Breast epithelium (tissue), 4 donors: Measurements from ENCODE around the gene MYO5A. TPM values are rescaled to one million over a fixed set of nuclear protein-coding genes. Genes with fewer than 3 reads are reported as not detected.

Experiments used
- DNase-seq, 2 donors: peaks; one replicate each; pipeline ENCODE4 v3.0.0-alpha.2; 2019; ENCODE audit warnings: low spot score in 2 of 2
- H3K27ac ChIP-seq, 2 donors: fragments of 200-600 bp; sonication (generic) in 1 of 2; one replicate each; pipeline ENCODE4 v1.5.1; 2016 to 2019; ENCODE audit warnings: mild to moderate bottlenecking in 1 of 2
- H3K27me3 ChIP-seq, 2 donors: fragments of 200-600 bp; sonication (generic) in 1 of 2; one replicate each; pipeline versions ENCODE4 v1.5.1 to v1.6.0; 2017 to 2019; ENCODE audit warnings: control low read depth in 1 of 2, mild to moderate bottlenecking in 1 of 2
- H3K36me3 ChIP-seq: fragments of 200-600 bp; one replicate; pipeline ENCODE4 v1.5.1; 2019
- H3K4me1 ChIP-seq, 2 donors: fragments of 200-600 bp; sonication (generic); one replicate each; pipeline ENCODE4 v1.5.1; 2016 to 2019; ENCODE audit warnings: control low read depth in 1 of 2
- H3K4me3 ChIP-seq, 3 donors: fragments of 200-600 bp; sonication (generic); 1 replicate in 2 of 3; 2 replicates in 1 of 3; pipeline ENCODE4 v1.5.1; 2016 to 2019; ENCODE audit warnings: mild to moderate bottlenecking in 3 of 3, moderate library complexity in 2 of 3
- H3K9me3 ChIP-seq, 2 donors: fragments of 200-600 bp; sonication (generic) in 1 of 2; one replicate each; pipeline ENCODE4 v1.5.1; 2016 to 2019; ENCODE audit warnings: control low read depth in 1 of 2
- POLR2A ChIP-seq: fragments of 450-650 bp; IDR thresholded peaks from one replicate; pipeline ENCODE4 v1.6.1; 2016; ENCODE audit warnings: antibody characterized with exemption, mild to moderate bottlenecking, moderate library complexity
- POLR2AphosphoS5 ChIP-seq, 3 donors: sonication (generic); formaldehyde crosslinking; IDR thresholded peaks; one replicate each; pipeline ENCODE4 v1.6.1; 2017; ENCODE audit warnings: antibody characterized with exemption in 3 of 3
- intact Hi-C: fragments of 100-400 bp; cut with DNase I; formaldehyde crosslinking; loops from one replicate; pipeline ENCODE4 v1.15.1; 2023; ENCODE audit warnings: low total_unique reads
- total RNA-seq, 3 donors: library from RNA; depleted of rRNA; stranded (reverse); fragments of >200 nt; gene quantifications; one replicate each; pipeline ENCODE4 v1.1.0, GENCODE V29; 2016
- TF ChIP-seq, protein P1 (sequence below), 3 donors: fragments of 450-650 bp; IDR thresholded peaks; one replicate each; pipeline ENCODE4 v1.5.1; 2016 to 2017; ENCODE audit warnings: antibody characterized with exemption in 3 of 3, mild to moderate bottlenecking in 3 of 3, moderate library complexity in 3 of 3

The MYO5A gene
- total RNA-seq, 3 donors from 2014 or later: 34.1 to 77.4 (median 34.4) TPM

DNA sequence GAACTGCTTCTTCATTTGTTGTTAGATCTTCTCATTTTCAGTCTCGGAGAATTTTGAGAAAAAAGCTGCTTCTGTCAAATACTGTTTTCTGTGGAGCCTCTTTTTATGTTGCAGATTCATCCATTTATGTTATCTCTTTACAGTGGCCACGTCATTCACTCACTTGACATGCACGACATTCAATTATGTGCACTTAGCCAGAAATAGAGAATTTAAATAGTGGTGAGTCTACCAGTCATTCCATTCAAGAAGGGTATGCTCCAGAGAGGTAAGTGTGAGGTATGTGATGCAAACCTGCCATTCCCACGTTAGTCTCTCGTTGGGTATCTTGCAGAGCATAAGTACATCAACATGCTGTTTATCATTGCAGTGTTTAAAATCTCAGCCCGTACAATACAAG, 30.3 kb upstream of the MYO5A start:
- Histone ChIP-seq H3K4me3 (no peak overlapping the region), H3K27me3 (no peaks in the 10 kb centered on the region), H3K36me3 (no peaks in the 10 kb centered on the region), H3K27ac (no peak overlapping the region), H3K9me3 (no peaks in the 10 kb centered on the region), H3K4me1 (no peaks in the 10 kb centered on the region)
- intact Hi-C loops: no loop called here
- no peak for DNase-seq
- TF ChIP-seq, protein P1, sequence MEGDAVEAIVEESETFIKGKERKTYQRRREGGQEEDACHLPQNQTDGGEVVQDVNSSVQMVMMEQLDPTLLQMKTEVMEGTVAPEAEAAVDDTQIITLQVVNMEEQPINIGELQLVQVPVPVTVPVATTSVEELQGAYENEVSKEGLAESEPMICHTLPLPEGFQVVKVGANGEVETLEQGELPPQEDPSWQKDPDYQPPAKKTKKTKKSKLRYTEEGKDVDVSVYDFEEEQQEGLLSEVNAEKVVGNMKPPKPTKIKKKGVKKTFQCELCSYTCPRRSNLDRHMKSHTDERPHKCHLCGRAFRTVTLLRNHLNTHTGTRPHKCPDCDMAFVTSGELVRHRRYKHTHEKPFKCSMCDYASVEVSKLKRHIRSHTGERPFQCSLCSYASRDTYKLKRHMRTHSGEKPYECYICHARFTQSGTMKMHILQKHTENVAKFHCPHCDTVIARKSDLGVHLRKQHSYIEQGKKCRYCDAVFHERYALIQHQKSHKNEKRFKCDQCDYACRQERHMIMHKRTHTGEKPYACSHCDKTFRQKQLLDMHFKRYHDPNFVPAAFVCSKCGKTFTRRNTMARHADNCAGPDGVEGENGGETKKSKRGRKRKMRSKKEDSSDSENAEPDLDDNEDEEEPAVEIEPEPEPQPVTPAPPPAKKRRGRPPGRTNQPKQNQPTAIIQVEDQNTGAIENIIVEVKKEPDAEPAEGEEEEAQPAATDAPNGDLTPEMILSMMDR (IDR thresholded peaks at IDR 0.05): no peak
- TF ChIP-seq POLR2AphosphoS5 (IDR thresholded peaks at IDR 0.05) (no peak), POLR2A (no peak)

DNA sequence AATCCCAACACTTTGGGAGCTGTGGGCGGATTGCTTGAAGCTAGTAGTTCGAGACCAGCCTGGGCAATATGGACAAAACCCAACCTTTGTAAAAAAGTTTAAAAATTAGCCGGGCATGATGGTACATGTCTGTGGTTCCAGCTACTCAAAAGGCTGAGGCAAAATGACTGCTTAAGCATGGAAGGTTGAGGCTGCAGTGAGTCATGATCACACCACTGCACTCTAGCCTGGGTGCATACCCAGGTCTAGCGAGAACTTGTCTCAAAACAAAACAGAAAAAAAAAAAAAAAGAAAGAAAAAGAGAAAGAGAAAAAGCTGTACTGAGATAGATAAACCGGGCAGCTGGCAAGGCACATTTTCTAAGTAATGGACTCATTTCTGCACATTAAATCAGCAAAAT, 29.5 kb upstream of the MYO5A start:
- no peaks in the 10 kb centered on the region for H3K36me3 ChIP-seq
- no peaks in the 10 kb centered on the region for H3K27me3 ChIP-seq
- no peak overlapping the region for H3K27ac ChIP-seq
- DNase-seq: no peak
- H3K9me3 ChIP-seq: no peaks in the 10 kb centered on the region
- no peak overlapping the region for H3K4me3 ChIP-seq
- intact Hi-C loops: no loop called here
- H3K4me1 ChIP-seq: no peaks in the 10 kb centered on the region
- no peak for TF ChIP-seq POLR2AphosphoS5 (IDR thresholded peaks at IDR 0.05)
- TF ChIP-seq POLR2A: no peak
- TF ChIP-seq, protein P1 (IDR thresholded peaks at IDR 0.05): no peak

DNA sequence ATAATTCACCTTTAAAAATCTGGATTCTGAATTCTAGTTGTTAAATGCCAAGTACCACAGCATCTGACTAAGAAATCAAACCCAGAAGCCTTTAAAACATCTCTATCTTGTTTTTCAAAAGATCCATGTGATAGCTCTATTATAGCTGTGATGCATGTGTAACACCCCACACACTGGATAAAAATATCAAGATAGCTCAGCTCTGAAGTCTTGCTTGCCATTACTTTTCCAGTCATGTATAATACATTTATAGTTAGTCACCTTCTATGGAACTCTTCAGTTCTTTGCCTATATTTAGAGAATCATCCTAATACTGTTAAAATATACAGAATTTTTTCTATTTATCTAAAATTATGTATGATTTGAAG, 28.6 kb upstream of the MYO5A start:
- TF ChIP-seq, protein P1 (IDR thresholded peaks at IDR 0.05): no peak
- TF ChIP-seq POLR2AphosphoS5 (IDR thresholded peaks at IDR 0.05) (no peak), POLR2A (no peak)
- DNase-seq: no peak
- Histone ChIP-seq H3K4me3 (no peak overlapping the region), H3K27me3 (no peaks in the 10 kb centered on the region), H3K27ac (no peak overlapping the region), H3K9me3 (no peaks in the 10 kb centered on the region), H3K36me3 (no peaks in the 10 kb centered on the region), H3K4me1 (no peaks in the 10 kb centered on the region)
- intact Hi-C loops: no loop called here

DNA sequence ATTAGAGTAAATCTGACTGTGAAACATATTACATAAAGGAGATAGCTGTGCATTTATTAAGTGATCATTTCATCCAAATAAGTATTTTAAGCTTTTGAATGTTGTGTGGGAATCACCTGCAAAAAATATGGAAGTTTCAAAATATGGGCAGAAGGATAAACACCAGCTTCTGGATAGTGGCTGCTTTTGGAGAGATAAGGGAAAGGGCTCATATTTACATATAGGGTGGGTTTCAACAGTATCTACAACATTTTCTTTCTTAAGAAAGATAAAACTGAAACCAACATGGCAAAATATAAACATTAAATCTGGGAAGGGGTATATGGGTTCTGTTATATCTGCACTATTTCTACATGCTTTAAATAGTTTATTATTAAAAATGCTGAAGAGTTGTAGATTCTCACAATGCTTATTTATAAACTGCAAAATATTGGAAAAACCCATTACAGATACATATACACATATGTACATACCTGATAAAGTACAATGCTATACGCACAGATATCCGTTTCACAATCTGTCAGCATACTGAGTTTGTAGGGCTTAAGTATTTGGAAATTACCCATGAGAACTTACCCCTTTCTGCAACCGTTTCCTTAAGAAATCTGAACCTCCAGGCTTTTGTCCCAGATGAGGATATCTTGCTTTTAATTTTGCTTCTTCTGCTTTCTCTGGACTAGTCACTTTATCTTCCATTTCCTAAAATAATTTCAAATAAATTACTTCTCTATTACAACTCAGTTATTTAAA, 28.0 kb upstream of the MYO5A start:
- no peak for DNase-seq
- Histone ChIP-seq H3K9me3 (no peaks in the 10 kb centered on the region), H3K4me1 (no peaks in the 10 kb centered on the region), H3K4me3 (no peak overlapping the region), H3K27me3 (no peaks in the 10 kb centered on the region), H3K27ac (no peak overlapping the region), H3K36me3 (no peaks in the 10 kb centered on the region)
- TF ChIP-seq, protein P1 (IDR thresholded peaks at IDR 0.05): no peak
- TF ChIP-seq POLR2A (no peak), POLR2AphosphoS5 (IDR thresholded peaks at IDR 0.05) (no peak)
- intact Hi-C loops: no loop called here

DNA sequence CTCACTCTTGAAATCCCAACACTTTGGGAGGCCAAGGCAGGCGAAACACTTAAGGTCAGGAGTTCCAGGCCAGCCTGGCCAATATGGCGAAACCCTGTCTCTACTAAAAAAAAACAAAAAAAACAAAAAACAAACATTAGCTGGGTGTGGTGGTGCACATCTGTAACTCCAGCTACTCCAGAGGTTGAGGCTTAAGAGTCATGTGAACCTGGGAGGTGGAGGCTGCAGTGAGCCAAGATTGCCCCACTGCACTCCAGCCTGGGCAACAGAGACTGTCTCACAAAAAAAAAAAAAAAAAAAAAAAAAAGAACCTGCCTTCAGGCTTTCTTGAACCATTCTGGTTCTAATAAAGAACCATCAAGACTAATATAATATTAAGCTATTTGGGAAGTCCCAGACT, 23.6 kb upstream of the MYO5A start:
- H3K9me3 ChIP-seq: no peaks in the 10 kb centered on the region
- TF ChIP-seq, protein P1 (IDR thresholded peaks at IDR 0.05): no peak
- TF ChIP-seq POLR2A (no peak), POLR2AphosphoS5 (IDR thresholded peaks at IDR 0.05) (no peak)
- intact Hi-C loops: no loop called here
- H3K27me3 ChIP-seq: no peaks in the 10 kb centered on the region
- no peak overlapping the region for H3K27ac ChIP-seq
- no peak for DNase-seq
- no peaks in the 10 kb centered on the region for H3K36me3 ChIP-seq
- H3K4me3 ChIP-seq: no peak overlapping the region
- H3K4me1 ChIP-seq: no peaks in the 10 kb centered on the region
